ENCODE results near the gene CD300LG.

CD300LG gene

GRCh38 chr17:43829738-43830137 lies 17.2 kb upstream of the CD300LG start:
- no peak for DNase-seq (ENCODE audit: low read depth, low spot score)
- ChIA-PET POLR2A (no interaction called here), CTCF (interaction anchor here (1.3 to 1.7 kb wide), 3 partner anchors 17 to 166 kb away, joined by 3 to 9 read pairs (median 4); partner anchors contain the start of gene CD300LG)
- no peak for TF ChIP-seq CTCF (IDR thresholded peaks at IDR 0.05; ENCODE audit: insufficient read depth, low read length, missing control alignments)
- H3K4me3 ChIP-seq (ENCODE audit: low read depth, low read length), result no peak overlapping the region

- CTCF ChIA-PET, result interaction anchor here (1.3 to 2.8 kb wide), 4 partner anchors 15 to 165 kb away, joined by 3 to 22 read pairs (median 6); partner anchors contain the start of gene CD300LG
- TF ChIP-seq CTCF (IDR thresholded peaks at IDR 0.05; ENCODE audit: insufficient read depth, low read length, missing control alignments), result no peak
- H3K4me3 ChIP-seq (ENCODE audit: low read depth, low read length), result no peak overlapping the region
- POLR2A ChIA-PET, result no interaction called here
- DNase-seq (ENCODE audit: low read depth, low spot score), result no peak
Observed at GRCh38 chr17:43830510-43831140, 16.4 kb upstream of the CD300LG start.

GRCh38 chr17:43831633-43832032 lies 15.3 kb upstream of the CD300LG start:
- TF ChIP-seq CTCF (IDR thresholded peaks at IDR 0.05; ENCODE audit: insufficient read depth, low read length, missing control alignments), result no peak
- CTCF ChIA-PET, result interaction anchor here (1.1 to 2.8 kb wide), 6 partner anchors 9 to 46 kb away, joined by 3 to 22 read pairs (median 4); partner anchors contain the start of gene CD300LG

GRCh38 chr17:43832168-43832975 lies 14.6 kb upstream of the CD300LG start:
- DNase-seq (ENCODE audit: low read depth, low spot score), result peak; percentile 3
- POLR2A ChIA-PET, result no interaction called here
- CTCF ChIA-PET, result interaction anchor here (1.1 to 2.8 kb wide), 6 partner anchors 9 to 46 kb away, joined by 3 to 22 read pairs (median 4); partner anchors contain the start of gene CD300LG
- peak overlapping the region; percentile 71 for H3K4me3 ChIP-seq (ENCODE audit: low read depth, low read length)
- TF ChIP-seq CTCF (IDR thresholded peaks at IDR 0.05; ENCODE audit: insufficient read depth, low read length, missing control alignments), result no peak

More at GRCh38 chr17:43831633-43832032, 15.3 kb upstream of the CD300LG start:
- H3K4me3 ChIP-seq (ENCODE audit: low read depth, low read length), result peak overlapping the region; percentile 71
- DNase-seq (ENCODE audit: low read depth, low spot score), result no peak
- POLR2A ChIA-PET, result no interaction called here

- H3K4me3 ChIP-seq (ENCODE audit: low read depth, low read length), result peak within 1 kb of the TSS; percentile 71
- no peak for TF ChIP-seq CTCF (IDR thresholded peaks at IDR 0.05; ENCODE audit: insufficient read depth, low read length, missing control alignments)
- ChIA-PET POLR2A (interaction anchor here (0.6 kb wide), 1 partner anchor 11 kb away, joined by 3 read pairs; no protein-coding TSS in a partner anchor), CTCF (interaction anchor here (1.0 to 2.8 kb wide), 6 partner anchors 8 to 73 kb away, joined by 4 to 22 read pairs (median 4); partner anchors contain the start of gene CD300LG)
- DNase-seq (ENCODE audit: low read depth, low spot score), result no peak
Observed at GRCh38 chr17:43832976-43833829, 13.8 kb upstream of the CD300LG start, which contains the start of gene MPP3. Gene MPP3, minus strand, starts transcription at chr17:43833146. Its CDS starts 1,240 bp downstream, at chr17:43831906.
